Neural cell (in vitro differentiated cells): ENCODE measurements around the gene CLASP2.

Source experiments
- CTCF ChIP-seq: fragments of 450-650 bp; IDR thresholded peaks from 2 replicates; pipeline ENCODE4 v1.5.1; 2014; ENCODE audit warnings: antibody characterized with exemption, mild to moderate bottlenecking, moderate library complexity; ENCODE audit not compliant: poor library complexity, severe bottlenecking
- EZH2 ChIP-seq: fragments of 200-600, 300-800 bp; shearing (Covaris generic), sonication (generic); IDR thresholded peaks from 2 replicates; pipeline ENCODE4 v1.6.1; 2014; ENCODE audit warnings: antibody characterized with exemption, low read length, borderline replicate concordance, mild to moderate bottlenecking; ENCODE audit not compliant: insufficient read depth, poor library complexity, severe bottlenecking
- POLR2AphosphoS5 ChIP-seq: IDR thresholded peaks from 2 replicates; pipeline ENCODE4 v1.6.1; 2012
- SMC3 ChIP-seq: fragments of 450-650 bp; conservative IDR thresholded peaks from 2 replicates; pipeline ENCODE4 v1.6.1; 2014; ENCODE audit warnings: antibody characterized with exemption, mild to moderate bottlenecking, moderate library complexity; ENCODE audit not compliant: poor library complexity
- TAF1 ChIP-seq: IDR thresholded peaks from 2 replicates; pipeline ENCODE4 v1.6.1; 2012; ENCODE audit warnings: low read depth
- TF ChIP-seq, protein P1 (sequence below): IDR thresholded peaks from 2 replicates; pipeline ENCODE4 v1.6.1; 2012; ENCODE audit warnings: borderline replicate concordance

DNA sequence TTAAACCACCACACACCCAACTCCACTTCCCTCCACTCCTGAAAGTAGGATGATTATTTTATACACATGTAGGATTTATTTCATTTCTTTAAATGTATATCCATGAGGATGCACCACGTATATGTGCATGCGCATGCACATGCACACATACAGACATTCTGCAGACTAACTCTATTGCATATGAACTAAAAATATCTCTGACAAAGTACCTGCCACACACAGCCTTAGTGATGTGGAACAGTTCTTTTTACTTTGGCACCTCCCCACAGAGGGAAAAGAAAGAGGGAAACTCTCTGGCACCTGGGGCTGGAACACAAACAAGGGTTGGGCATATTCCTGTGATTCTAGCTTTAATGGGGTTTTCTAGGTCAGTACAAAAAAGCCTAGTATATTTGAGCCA, 138.2 kb downstream of the CLASP2 start:
- TF ChIP-seq SMC3 (no peak), CTCF (no peak), EZH2 (no peak), POLR2AphosphoS5 (no peak), TAF1 (no peak)
- TF ChIP-seq, protein P1, sequence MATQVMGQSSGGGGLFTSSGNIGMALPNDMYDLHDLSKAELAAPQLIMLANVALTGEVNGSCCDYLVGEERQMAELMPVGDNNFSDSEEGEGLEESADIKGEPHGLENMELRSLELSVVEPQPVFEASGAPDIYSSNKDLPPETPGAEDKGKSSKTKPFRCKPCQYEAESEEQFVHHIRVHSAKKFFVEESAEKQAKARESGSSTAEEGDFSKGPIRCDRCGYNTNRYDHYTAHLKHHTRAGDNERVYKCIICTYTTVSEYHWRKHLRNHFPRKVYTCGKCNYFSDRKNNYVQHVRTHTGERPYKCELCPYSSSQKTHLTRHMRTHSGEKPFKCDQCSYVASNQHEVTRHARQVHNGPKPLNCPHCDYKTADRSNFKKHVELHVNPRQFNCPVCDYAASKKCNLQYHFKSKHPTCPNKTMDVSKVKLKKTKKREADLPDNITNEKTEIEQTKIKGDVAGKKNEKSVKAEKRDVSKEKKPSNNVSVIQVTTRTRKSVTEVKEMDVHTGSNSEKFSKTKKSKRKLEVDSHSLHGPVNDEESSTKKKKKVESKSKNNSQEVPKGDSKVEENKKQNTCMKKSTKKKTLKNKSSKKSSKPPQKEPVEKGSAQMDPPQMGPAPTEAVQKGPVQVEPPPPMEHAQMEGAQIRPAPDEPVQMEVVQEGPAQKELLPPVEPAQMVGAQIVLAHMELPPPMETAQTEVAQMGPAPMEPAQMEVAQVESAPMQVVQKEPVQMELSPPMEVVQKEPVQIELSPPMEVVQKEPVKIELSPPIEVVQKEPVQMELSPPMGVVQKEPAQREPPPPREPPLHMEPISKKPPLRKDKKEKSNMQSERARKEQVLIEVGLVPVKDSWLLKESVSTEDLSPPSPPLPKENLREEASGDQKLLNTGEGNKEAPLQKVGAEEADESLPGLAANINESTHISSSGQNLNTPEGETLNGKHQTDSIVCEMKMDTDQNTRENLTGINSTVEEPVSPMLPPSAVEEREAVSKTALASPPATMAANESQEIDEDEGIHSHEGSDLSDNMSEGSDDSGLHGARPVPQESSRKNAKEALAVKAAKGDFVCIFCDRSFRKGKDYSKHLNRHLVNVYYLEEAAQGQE = no peak
